Measurements from ENCODE around the gene IFIH1. TPM values are rescaled to one million over a fixed set of nuclear protein-coding genes. Genes with fewer than 3 reads are reported as not detected.
A peak's percentile ranks its signal among the peaks of the same experiment; 100 is the strongest.

Gene IFIH1
- total and polyA plus RNA-seq, 7 donors = 8.8 to 16.0 (median 11.2) TPM

DNA sequence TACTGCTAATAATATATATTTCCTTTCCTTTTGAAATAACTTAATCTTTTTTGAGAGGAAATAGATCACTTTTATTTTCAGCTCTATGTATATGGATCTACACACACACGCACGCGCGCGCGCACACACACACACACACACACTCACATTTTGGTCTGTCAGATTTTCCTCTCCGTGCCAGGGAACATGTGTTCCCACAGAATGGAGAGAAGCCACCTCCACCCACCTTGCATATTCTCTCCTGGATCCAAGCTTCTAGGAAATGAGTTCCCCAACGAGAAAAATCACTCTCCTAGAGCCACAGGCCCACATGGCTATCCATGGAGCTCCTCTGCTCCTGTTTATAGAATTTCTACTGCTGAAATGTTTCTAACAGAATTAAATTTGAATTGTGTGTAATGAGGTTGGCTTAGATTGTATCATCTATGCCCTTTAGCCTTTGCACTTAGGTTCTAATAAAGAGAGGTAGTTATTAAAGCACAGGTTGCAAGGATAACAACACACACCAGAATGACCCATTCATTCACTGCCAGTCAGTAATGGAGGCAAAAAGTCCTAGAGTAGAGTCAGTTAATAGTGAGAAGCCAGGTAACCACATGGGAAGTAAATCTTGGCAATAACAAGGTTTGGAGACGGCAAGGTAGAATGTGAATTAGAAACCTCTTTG, 19.7 kb downstream of the IFIH1 start:
- Histone ChIP-seq H3K27ac (no peak overlapping the region), H3K4me1 (peaks cover 0 to 12% (median 3%) of the 10 kb centered on the region in 4 donors), H3K4me3 (no peak overlapping the region), H3K9me3 (no peaks in the 10 kb centered on the region), H3K27me3 (no peaks in the 10 kb centered on the region), H3K36me3 (peaks cover 0 to 7% (median 0%) of the 10 kb centered on the region in 4 donors)
- WGBS, 2 donors = 88 to 96% methylated on average over 9 of the region's 9 CpGs
- DNase-seq = no peak
- TF ChIP-seq, protein P1, sequence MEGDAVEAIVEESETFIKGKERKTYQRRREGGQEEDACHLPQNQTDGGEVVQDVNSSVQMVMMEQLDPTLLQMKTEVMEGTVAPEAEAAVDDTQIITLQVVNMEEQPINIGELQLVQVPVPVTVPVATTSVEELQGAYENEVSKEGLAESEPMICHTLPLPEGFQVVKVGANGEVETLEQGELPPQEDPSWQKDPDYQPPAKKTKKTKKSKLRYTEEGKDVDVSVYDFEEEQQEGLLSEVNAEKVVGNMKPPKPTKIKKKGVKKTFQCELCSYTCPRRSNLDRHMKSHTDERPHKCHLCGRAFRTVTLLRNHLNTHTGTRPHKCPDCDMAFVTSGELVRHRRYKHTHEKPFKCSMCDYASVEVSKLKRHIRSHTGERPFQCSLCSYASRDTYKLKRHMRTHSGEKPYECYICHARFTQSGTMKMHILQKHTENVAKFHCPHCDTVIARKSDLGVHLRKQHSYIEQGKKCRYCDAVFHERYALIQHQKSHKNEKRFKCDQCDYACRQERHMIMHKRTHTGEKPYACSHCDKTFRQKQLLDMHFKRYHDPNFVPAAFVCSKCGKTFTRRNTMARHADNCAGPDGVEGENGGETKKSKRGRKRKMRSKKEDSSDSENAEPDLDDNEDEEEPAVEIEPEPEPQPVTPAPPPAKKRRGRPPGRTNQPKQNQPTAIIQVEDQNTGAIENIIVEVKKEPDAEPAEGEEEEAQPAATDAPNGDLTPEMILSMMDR (IDR thresholded peaks at IDR 0.05) = no peak
- TF ChIP-seq EP300 (IDR thresholded peaks at IDR 0.05) (no peak), POLR2AphosphoS5 (IDR thresholded peaks at IDR 0.05) (no peak), POLR2A (IDR thresholded peaks at IDR 0.05) (no peak)
- intact Hi-C loops (cut with DNase I) = loop anchor here (1.0 kb wide), 1 partner anchor 78 kb away; no protein-coding TSS in a partner anchor

DNA sequence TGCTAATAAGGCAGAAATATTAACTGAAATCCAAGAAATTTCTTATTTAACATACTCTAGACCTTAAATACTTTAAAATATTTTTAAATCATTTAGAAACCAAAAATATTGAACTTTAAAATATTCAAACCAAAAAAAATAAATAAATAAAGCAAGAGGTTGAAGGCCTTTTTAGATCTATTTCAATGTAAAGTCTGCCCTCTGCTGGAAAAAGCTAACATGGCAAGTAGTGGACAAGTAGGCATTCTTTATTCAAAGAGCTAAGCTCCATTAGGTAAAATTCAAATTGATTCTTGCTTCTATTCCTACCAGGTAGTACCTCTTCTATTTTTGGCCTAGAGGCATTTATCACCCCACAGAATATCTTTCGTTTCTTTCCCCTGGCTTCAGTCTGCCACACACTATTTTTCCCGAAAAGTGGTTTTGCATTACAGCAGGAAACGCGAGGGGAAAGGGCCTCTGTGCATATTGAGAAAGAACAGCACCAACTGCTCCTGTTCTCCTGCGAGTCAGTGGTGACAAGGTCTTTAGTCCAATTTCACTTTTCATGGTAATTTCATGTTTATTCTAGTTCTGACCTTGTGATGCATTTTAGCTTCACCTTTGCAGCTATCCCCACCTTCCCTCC, 20.4 kb downstream of the IFIH1 start:
- peak; percentile 70 for DNase-seq
- intact Hi-C loops (cut with DNase I) = loop anchor here (1.0 kb wide), 1 partner anchor 77 kb away; no protein-coding TSS in a partner anchor
- TF ChIP-seq, protein P1 (IDR thresholded peaks at IDR 0.05) = peak; percentile 60 to 89 (median 70)
- TF ChIP-seq POLR2A (IDR thresholded peaks at IDR 0.05) (no peak), EP300 (IDR thresholded peaks at IDR 0.05) (no peak), POLR2AphosphoS5 (IDR thresholded peaks at IDR 0.05) (no peak)

DNA sequence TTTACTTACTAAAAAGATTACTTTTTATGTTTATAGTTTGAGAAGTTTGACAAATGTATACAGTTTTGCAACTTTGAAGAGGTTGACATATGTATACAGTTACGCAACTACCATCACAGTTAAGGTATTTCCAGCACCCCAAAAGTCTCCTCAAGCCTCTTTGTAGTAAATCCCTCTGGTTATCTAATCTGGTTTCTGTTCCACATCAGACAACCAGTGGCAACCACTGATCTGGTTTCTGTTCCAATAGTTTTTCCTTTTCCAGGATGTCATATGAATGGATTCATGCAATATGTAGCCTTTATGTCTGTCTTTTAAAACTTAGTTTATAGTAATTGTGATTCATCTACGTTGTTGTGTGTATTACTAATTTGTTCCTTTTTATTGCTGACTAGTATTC, 23.5 kb downstream of the IFIH1 start:
- Histone ChIP-seq H3K4me3 (no peak overlapping the region), H3K4me1 (peaks cover 0 to 17% (median 7%) of the 10 kb centered on the region in 4 donors), H3K9me3 (no peaks in the 10 kb centered on the region), H3K27me3 (no peaks in the 10 kb centered on the region), H3K27ac (no peak overlapping the region), H3K36me3 (peaks cover 0 to 7% (median 0%) of the 10 kb centered on the region in 4 donors)
- intact Hi-C loops (cut with DNase I) = no loop called here
- no peak for DNase-seq
- 90 to 91% methylated on average over 2 of the region's 2 CpGs for WGBS, 2 donors
- TF ChIP-seq POLR2AphosphoS5 (IDR thresholded peaks at IDR 0.05) (peak in 1 of 4 donors; percentile 21), EP300 (IDR thresholded peaks at IDR 0.05) (no peak), POLR2A (IDR thresholded peaks at IDR 0.05) (no peak)
- TF ChIP-seq, protein P1 (IDR thresholded peaks at IDR 0.05) = no peak

More for the DNA sequence above, 20.4 kb downstream of the IFIH1 start:
- 60 to 65% methylated on average over 5 of the region's 5 CpGs for WGBS, 2 donors
- H3K4me1 ChIP-seq = peaks cover 0 to 19% (median 7%) of the 10 kb centered on the region in 4 donors
- H3K27me3 ChIP-seq = no peaks in the 10 kb centered on the region
- H3K4me3 ChIP-seq = no peak overlapping the region
- H3K9me3 ChIP-seq = no peaks in the 10 kb centered on the region
- H3K27ac ChIP-seq = no peak overlapping the region
- H3K36me3 ChIP-seq = peaks cover 0 to 7% (median 0%) of the 10 kb centered on the region in 4 donors

DNA sequence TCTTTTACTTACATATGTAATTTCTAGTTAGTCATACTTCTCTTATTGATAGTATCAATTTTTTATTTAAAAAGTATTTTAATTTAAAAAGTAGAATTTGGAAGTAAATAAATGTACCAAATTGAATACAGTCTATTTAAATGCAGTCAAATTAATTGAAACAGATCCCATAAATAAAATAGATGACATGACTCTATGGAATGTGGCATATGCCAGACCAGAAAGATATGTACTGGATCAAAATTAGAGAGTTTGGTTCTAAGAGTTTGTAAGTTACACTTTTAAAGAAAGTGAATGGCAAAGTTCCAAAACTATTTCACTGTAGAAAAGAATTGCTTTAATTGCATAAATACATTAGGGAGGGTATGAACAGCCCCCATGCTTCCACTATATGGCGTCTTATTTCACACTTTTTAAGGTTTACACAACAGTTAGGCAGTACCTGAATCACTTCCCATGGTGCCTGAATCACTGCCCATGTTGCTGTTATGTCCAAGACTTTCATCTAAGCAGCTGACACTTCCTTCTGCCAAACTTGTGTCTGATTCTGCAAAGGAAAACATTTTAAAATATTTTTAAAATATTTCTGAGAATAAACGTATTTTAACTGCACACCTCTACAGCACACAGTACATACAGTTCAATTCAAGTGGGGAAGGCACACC, 25.2 kb downstream of the IFIH1 start:
- peaks cover 0 to 2% (median 0%) of the 10 kb centered on the region in 4 donors for H3K36me3 ChIP-seq
- peak overlapping the region in 1 of 4 donors; percentile 14 for H3K27ac ChIP-seq
- H3K4me1 ChIP-seq = peaks cover 0 to 17% (median 7%) of the 10 kb centered on the region in 4 donors
- no peak for DNase-seq
- no peaks in the 10 kb centered on the region for H3K9me3 ChIP-seq
- intact Hi-C loops (cut with DNase I) = no loop called here
- H3K27me3 ChIP-seq = no peaks in the 10 kb centered on the region
- TF ChIP-seq EP300 (IDR thresholded peaks at IDR 0.05) = no peak
- TF ChIP-seq, protein P1 (IDR thresholded peaks at IDR 0.05) = no peak
- 67 to 83% methylated on average over 2 of the region's 2 CpGs for WGBS, 2 donors
- no peak overlapping the region for H3K4me3 ChIP-seq
